Stimulated activated naive CD8-positive, alpha-beta T cell treated with anti-CD3 and anti-CD28 coated beads, Interleukin-15, Interleukin-2, amounts not matched to agents 100 U/mL and 50 U/mL, for 24 hours (primary cell): ENCODE data around the gene ZBTB5.
"Not testable (repeated sequence)": the region's sequence is repeated elsewhere in the genome, so short reads cannot be mapped to it uniquely, and the experiment has no call there.

Experiments used
- ATAC-seq: fragments of 150-1000 bp; cut with Tn5 transposase; one replicate; pipeline ENCODE4 v1.10.0; 2021
- DNase-seq: peaks from one replicate; pipeline ENCODE4 v3.0.0; 2021

Gene ZBTB5, protein sequence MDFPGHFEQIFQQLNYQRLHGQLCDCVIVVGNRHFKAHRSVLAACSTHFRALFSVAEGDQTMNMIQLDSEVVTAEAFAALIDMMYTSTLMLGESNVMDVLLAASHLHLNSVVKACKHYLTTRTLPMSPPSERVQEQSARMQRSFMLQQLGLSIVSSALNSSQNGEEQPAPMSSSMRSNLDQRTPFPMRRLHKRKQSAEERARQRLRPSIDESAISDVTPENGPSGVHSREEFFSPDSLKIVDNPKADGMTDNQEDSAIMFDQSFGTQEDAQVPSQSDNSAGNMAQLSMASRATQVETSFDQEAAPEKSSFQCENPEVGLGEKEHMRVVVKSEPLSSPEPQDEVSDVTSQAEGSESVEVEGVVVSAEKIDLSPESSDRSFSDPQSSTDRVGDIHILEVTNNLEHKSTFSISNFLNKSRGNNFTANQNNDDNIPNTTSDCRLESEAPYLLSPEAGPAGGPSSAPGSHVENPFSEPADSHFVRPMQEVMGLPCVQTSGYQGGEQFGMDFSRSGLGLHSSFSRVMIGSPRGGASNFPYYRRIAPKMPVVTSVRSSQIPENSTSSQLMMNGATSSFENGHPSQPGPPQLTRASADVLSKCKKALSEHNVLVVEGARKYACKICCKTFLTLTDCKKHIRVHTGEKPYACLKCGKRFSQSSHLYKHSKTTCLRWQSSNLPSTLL

DNA sequence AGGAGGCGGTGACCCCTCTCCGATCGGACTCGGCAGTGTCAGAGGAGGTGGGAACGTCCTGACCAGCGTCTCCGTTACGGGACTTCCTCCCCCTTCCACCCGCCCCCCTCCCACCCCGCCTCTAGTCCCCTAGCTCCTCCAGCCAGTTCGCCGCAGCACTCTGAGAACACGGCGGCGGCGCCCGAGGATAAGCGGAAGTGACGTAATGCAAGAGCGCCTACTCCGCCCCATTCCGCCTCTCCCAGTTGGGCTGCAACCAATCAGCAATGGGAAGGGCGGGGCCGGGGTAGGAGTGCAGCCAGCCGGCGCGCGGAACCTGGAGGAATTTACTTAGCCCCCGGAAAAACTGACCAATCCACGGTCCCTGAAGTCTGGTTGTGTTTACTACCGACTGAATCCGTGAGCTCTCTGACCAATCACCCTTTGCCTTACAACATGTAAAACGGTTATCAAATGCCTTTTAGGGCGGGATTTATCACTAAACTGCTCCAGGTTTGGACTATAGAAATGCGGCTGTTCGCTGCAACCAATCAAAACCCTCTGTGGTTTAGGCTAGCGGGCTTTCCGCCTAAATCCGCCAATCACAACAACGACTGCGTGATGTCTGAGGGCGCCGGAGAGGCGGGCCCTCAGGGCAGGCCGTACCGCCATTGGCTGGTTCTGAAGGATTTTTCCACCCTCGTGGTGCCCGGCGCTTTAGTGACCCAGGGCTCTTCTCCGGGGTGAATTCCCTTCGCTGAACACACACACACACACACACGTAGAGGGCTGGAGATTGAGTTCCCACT lies at the start of gene ZBTB5:
Gene ZBTB5, minus strand, starts transcription at position 202 of the 788 bp plus-strand sequence. CDS start 22,899 bp downstream, outside the sequence.
- ATAC-seq (peak; percentile 82), DNase-seq (peak; percentile 99)

DNA sequence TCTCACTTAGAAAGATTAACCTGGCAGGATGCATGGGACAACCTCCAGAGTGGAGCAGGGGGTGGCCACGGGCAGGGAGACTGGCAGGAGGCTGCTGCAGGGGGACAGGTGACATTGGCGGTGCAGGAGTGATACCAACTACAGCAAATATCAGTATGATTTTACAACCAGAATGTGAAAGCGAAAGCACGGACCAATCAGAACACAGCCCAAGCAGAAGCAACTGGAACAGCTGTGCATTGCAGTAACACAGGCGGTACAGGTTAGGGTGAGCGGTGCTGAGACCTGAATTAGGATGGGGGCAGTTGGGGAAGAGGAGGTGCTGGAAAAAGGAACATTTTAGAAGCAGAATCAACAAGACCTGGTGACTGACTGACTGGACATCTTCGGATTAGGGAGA lies 49.7 kb upstream of the ZBTB5 start:
- DNase-seq (no peak), ATAC-seq (no peak)

DNA sequence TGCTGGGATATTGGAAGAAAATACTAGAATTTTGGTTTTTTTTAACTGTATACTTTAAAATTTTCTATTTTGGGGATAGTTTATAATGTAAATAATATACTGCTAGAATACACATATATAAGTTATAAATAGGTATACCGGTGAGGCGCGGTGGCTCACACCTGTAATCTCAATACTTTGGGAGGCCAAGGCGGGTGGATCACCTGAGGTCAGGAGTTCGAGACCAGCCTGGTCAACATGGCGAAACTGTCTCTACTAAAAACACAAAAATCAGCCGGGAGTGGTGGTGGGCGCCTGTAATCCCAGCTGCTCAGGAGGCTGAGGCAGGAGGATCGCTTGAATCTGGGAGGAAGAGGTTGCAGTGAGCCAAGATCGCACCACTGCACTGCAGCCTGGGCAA lies 49.2 kb upstream of the ZBTB5 start:
- ATAC-seq, DNase-seq: not testable (repeated sequence)

- DNase-seq (no peak), ATAC-seq (no peak)
Measured at GRCh38 chr9:37512437-37512836, 47.2 kb upstream of the ZBTB5 start.

- ATAC-seq (peak; percentile 38), DNase-seq (peak; percentile 26)
Measured at GRCh38 chr9:37511016-37512010, 46.1 kb upstream of the ZBTB5 start.

- ATAC-seq, DNase-seq: not testable (repeated sequence)
Measured at GRCh38 chr9:37510053-37510452, 44.8 kb upstream of the ZBTB5 start.

- ATAC-seq (no peak), DNase-seq (no peak)
Measured at GRCh38 chr9:37509536-37509935, 44.3 kb upstream of the ZBTB5 start.

GRCh38 chr9:37508834-37509206 lies 43.6 kb upstream of the ZBTB5 start:
- ATAC-seq = no peak
- DNase-seq = no peak

DNA sequence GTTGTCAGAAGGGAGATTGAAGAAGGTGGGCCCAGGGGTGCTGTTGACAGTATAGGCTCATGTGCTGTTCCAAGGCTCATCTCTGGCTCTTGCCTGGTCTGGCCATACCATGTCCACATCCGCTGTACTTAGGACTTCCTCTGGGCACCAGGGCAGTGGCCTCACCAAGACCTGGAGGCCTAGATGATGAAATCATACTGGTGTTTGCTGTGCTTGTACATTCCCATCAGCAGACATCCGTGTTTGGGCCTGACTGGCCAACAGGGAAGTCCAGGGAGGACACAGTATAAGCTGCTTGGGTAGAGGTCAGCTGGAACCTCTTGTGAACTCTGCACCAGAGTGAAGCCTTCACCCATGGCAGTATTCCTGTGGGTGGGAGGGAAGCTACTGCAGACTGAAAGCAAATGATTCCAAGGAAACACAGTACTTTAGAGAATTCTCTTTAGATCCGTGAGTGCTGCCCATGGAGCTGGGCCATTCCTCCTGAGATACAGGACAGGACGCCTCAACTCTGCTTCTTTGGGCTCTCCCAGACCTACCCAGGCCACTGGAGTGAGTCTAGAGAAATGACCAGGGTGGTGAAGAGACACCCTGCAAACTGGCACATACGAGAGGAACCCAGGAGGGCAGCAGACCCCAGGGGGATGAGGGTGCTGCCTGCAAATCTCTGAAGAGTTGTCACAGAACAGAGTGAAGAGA lies 43.0 kb upstream of the ZBTB5 start:
- DNase-seq (no peak), ATAC-seq (no peak)

GRCh38 chr9:37507566-37508134 lies 42.4 kb upstream of the ZBTB5 start:
- no peak for ATAC-seq
- no peak for DNase-seq

DNA sequence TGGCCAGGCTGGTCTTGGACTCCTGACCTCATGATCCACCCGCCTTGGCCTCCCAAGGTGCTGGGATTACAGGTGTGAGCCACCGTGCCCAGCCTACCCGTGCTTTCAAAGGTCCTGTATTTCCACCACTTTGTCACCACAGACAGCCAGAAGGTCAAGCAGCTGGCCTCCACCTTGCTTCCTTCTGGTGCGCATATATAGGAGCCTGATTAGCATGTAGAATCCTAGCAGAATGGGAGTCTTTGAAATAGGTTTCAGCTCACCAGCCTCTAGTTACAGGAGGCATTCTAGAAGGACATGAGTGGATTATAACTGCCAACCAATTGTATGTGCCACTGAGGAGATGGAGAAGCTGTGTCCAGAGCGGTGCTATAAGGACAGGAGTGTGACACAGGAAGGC lies 39.4 kb upstream of the ZBTB5 start:
- no peak for DNase-seq

GRCh38 chr9:37503736-37504135 lies 38.5 kb upstream of the ZBTB5 start:
- peak; percentile 76 for ATAC-seq

More for the DNA sequence above, 39.4 kb upstream of the ZBTB5 start:
- no peak for ATAC-seq

DNA sequence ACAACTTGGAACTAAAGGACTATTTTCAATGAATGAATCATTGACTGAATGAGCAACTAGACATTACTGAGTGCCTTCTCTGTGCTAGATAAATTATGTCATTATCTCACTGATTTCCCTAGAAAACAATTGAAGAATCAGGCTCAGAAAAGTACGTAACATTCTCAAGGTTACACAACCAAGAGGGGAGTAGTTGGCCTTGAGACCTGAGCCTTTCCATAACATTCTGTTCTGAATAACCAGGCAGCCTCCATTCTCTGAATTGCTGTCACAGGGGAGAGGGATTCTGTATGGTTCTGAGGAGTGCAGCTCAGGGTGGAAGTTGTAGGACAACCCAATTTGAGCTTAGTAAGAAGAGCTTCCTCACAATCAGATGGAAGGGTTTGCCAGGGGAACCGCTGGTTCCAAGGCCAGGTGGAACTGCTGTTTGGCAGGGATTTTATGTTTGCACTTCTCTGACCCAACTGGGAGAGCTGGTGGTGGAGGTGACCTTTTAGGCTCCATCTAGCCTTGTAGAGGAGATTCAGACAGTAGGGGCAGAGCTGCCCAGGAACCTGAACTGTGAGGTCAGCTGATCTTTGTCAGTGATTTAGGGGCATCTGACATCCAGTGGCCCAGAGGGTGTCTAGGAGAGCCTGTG lies 36.8 kb upstream of the ZBTB5 start:
- ATAC-seq = no peak

More at GRCh38 chr9:37503736-37504135, 38.5 kb upstream of the ZBTB5 start:
- DNase-seq = peak; percentile 26

GRCh38 chr9:37499297-37499696 lies 34.0 kb upstream of the ZBTB5 start:
- DNase-seq (no peak), ATAC-seq (no peak)

More for the DNA sequence above, 36.8 kb upstream of the ZBTB5 start:
- DNase-seq = no peak

GRCh38 chr9:37498457-37498856 lies 33.2 kb upstream of the ZBTB5 start:
- DNase-seq = no peak
- ATAC-seq = no peak

- DNase-seq (no peak), ATAC-seq (no peak)
Measured at GRCh38 chr9:37497320-37497719, 32.1 kb upstream of the ZBTB5 start.

DNA sequence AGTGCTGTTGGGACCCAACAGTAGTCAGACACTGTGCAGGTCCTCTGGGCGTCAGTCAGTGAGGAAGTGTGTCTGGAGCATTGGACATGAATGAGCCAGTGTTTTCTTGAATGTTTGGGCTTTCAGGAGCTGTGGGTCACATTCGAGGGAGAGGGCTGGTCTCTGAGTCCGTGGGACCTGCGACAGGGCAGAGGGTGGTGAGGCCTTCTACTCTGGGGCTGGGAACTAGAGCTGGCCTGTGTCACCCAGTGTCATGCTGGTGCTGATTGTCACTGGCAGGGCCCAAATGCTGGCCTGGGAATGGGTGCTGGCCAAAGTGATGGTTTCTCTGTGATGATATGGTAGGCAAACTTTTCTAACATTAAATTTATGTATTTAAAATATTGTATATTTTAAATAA lies 30.8 kb upstream of the ZBTB5 start:
- no peak for ATAC-seq
- DNase-seq = no peak

- ATAC-seq (no peak), DNase-seq (no peak)
Measured at GRCh38 chr9:37495571-37495970, 30.3 kb upstream of the ZBTB5 start.

DNA sequence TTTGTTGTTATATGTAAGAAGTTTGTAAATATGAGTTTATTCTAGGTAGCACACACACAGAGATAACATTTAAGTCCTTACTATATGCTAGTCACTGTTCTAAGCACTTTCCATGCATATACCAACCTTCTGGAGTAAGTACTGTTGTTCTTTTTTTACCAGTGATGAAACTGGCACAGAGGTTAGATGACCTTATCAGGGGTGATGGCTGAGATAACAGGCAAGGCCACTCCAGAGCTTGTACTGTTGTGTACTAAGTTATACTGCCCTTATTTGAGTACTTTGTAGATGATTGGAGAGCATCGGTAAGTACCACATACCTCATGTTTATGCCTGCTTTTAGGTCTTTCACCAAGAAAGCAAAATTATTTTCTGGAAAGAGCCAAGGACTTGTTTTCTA lies 26.7 kb upstream of the ZBTB5 start:
- no peak for DNase-seq
- ATAC-seq = no peak
